ENCODE results near the gene MMUT.
"Not testable (repeated sequence)": the region's sequence is repeated elsewhere in the genome, so short reads cannot be mapped to it uniquely, and the experiment has no call there.

Gene MMUT

DNA sequence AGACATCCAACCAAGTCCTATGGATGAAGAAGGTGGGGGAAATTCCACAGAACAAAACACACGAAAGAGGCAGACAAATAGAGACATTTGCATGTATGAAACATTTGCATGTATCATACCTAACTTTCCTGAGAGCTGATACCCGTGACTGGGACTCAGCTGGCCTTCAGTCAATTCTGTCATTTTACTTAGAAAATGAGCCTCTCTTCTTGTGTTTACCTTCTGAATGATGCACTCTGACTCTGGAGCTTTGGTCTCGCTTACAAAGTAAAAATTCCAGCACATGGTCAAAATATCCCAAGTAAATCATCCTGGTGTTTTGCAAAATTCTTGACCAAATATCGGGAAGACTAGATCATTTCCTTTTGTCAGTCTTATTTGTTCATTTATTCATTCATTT lies 46.9 kb downstream of the MMUT start:
- H3K27ac ChIP-seq: no peak overlapping the region
- TF ChIP-seq, protein P1, sequence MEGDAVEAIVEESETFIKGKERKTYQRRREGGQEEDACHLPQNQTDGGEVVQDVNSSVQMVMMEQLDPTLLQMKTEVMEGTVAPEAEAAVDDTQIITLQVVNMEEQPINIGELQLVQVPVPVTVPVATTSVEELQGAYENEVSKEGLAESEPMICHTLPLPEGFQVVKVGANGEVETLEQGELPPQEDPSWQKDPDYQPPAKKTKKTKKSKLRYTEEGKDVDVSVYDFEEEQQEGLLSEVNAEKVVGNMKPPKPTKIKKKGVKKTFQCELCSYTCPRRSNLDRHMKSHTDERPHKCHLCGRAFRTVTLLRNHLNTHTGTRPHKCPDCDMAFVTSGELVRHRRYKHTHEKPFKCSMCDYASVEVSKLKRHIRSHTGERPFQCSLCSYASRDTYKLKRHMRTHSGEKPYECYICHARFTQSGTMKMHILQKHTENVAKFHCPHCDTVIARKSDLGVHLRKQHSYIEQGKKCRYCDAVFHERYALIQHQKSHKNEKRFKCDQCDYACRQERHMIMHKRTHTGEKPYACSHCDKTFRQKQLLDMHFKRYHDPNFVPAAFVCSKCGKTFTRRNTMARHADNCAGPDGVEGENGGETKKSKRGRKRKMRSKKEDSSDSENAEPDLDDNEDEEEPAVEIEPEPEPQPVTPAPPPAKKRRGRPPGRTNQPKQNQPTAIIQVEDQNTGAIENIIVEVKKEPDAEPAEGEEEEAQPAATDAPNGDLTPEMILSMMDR (conservative IDR thresholded peaks at IDR 0.05): no peak

DNA sequence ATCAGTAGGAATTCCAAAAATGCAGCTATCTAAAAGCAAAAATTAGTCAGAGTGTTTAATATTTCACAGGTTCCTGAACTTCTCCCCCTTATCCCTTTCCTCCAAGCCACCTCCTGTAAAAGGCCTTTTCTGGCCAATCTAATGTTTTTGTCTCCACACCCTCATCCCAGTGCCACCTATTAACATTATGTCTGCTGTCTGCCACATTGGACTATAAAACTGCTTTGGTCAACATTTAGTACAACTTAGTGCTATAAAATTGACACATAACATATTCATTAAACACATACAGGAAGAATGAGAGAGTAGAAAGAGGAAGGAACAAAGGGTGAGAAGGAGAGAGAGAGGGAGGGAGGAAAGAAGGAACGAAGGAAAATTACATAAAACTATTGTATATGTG lies 47.7 kb downstream of the MMUT start:
- TF ChIP-seq, protein P1 (conservative IDR thresholded peaks at IDR 0.05): no peak
- no peak overlapping the region for H3K27ac ChIP-seq

GRCh38 chr6:49410564-49410963 lies 52.5 kb downstream of the MMUT start:
- H3K27ac ChIP-seq: no peak overlapping the region
- TF ChIP-seq, protein P1 (conservative IDR thresholded peaks at IDR 0.05): no peak

- H3K27ac ChIP-seq: no peak overlapping the region
- TF ChIP-seq, protein P1 (conservative IDR thresholded peaks at IDR 0.05): peak; percentile 95
Measured at GRCh38 chr6:49409951-49410542, 53.0 kb downstream of the MMUT start.

GRCh38 chr6:49406250-49406970 lies 56.6 kb downstream of the MMUT start:
- H3K27ac ChIP-seq: no peak overlapping the region
- TF ChIP-seq, protein P1 (conservative IDR thresholded peaks at IDR 0.05): no peak

DNA sequence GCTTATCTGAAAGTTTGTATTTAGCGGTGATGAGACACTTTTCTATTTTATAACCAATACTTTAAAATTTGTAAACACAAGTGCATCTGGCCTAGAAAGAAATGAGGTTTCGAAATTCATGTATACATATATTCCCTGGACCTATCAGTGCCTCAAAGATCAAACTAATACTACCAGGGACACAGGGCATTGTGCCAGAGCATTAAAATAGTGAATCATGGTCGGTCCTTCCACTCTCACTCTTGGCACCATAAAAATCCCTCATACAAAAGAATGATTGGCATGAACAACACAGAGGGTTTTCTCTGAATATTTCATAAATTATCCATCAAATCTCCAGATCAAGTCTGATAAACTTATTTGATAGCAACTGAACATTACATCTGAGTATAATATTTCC lies 62.0 kb downstream of the MMUT start:
- no peak overlapping the region for H3K27ac ChIP-seq
- TF ChIP-seq, protein P1 (conservative IDR thresholded peaks at IDR 0.05): no peak

DNA sequence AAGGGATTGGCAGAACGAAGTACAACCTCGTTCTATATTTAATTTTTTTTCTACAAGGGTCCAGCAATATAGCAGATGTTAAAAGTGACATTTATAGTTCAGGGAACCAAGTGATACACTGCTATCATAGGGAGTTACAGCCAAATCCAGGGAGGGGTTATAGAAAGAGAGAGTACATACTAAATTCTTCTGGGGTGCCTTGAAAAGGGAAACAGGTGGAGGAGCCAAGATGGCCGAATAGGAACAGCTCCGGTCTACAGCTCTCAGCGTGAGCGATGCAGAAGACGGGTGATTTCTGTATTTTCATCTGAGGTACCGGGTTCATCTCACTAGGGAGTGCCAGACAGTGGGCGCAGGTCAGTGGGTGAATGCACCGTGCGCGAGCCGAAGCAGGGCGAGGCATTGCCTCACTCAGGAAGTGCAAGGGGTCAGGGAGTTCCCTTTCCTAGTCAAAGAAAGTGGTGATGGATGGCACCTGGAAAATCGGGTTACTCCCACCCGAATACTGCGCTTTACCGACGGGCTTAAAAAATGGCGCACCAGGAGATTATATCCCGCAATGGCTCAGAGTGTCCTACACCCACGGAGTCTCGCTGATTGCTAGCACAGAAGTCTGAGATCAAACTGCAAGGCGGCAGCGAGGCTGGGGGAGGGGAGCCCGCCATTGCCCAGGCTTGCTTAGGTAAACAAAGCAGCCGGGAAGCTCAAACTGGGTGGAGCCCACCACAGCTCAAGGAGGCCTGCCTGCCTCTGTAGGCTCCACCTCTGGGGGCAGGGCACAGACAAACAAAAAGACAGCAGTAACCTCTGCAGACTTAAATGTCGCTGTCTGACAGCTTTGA lies 76.2 kb downstream of the MMUT start:
- H3K27ac ChIP-seq: not testable (repeated sequence)

Measured in VCaP (cell line).